HEK293 (cell line): ENCODE measurements around the gene MIA3.

ENCODE experiments used
- FEZF1 ChIP-seq: fragments of 450-650 bp; formaldehyde crosslinking; IDR thresholded peaks from 2 replicates; pipeline ENCODE4 v1.5.1; 2016; ENCODE audit warnings: missing biosample characterization, missing genetic modification characterization
- MEIS1 ChIP-seq: sonication (generic); formaldehyde crosslinking; IDR thresholded peaks from 2 replicates; pipeline ENCODE4 v1.8.1; 2022; ENCODE audit warnings: missing genetic modification reagents, mild to moderate bottlenecking, borderline replicate concordance
- MYNN ChIP-seq: fragments of 450-650 bp; formaldehyde crosslinking; IDR thresholded peaks from 2 replicates; pipeline ENCODE4 v1.5.1; 2016; ENCODE audit warnings: missing biosample characterization, missing genetic modification characterization, borderline replicate concordance
- TCF7L2 ChIP-seq: IDR thresholded peaks from 2 replicates; pipeline ENCODE4 v1.6.1; 2011; ENCODE audit warnings: low read depth, mild to moderate bottlenecking, inconsistent platforms, low read length, moderate library complexity, borderline replicate concordance
- ZNF175 ChIP-seq: fragments of 450-650 bp; formaldehyde crosslinking; IDR thresholded peaks from 2 replicates; pipeline ENCODE4 v1.5.1; 2016; ENCODE audit warnings: missing biosample characterization, missing genetic modification characterization
- ZNF239 ChIP-seq: fragments of 450-650 bp; formaldehyde crosslinking; IDR thresholded peaks from 2 replicates; pipeline ENCODE4 v1.5.1; 2016; ENCODE audit warnings: missing biosample characterization, missing genetic modification characterization
- ZNF274 ChIP-seq, 2 experiments: fragments of 200-500 bp in 1 of 2; fragments of 450-650 bp in 1 of 2; sonication (Bioruptor generic) in 1 of 2; formaldehyde crosslinking in 1 of 2; IDR thresholded peaks; 2 replicates each; pipeline versions ENCODE4 v1.5.1 to v1.6.1; 2014 to 2016; ENCODE audit warnings: borderline replicate concordance in 1 of 2, inconsistent platforms in 1 of 2, low read length in 1 of 2, missing biosample characterization in 1 of 2, missing genetic modification characterization in 1 of 2
- ZNF529 ChIP-seq: fragments of 450-650 bp; formaldehyde crosslinking; IDR thresholded peaks from 2 replicates; pipeline ENCODE4 v1.5.1; 2017; ENCODE audit warnings: missing genetic modification characterization, missing biosample characterization; ENCODE audit not compliant: insufficient replicate concordance
- ZNF610 ChIP-seq: fragments of 450-650 bp; formaldehyde crosslinking; IDR thresholded peaks from 2 replicates; pipeline ENCODE4 v1.5.1; 2016; ENCODE audit warnings: missing biosample characterization, missing genetic modification characterization, borderline replicate concordance
- ZNF776 ChIP-seq: fragments of 450-650 bp; formaldehyde crosslinking; IDR thresholded peaks from 2 replicates; pipeline ENCODE4 v1.5.0; 2017; ENCODE audit warnings: missing biosample characterization, missing genetic modification characterization, borderline replicate concordance
- TF ChIP-seq, protein P1 (sequence below): fragments of 450-650 bp; formaldehyde crosslinking; IDR thresholded peaks from 2 replicates; pipeline ENCODE4 v1.5.1; 2016; ENCODE audit warnings: missing biosample characterization, missing genetic modification characterization
- TF ChIP-seq, protein P2 (sequence below): fragments of 450-650 bp; formaldehyde crosslinking; IDR thresholded peaks from 2 replicates; pipeline ENCODE4 v1.5.1; 2016; ENCODE audit warnings: missing biosample characterization, missing genetic modification characterization
- TF ChIP-seq, protein P3 (sequence below): fragments of 450-650 bp; formaldehyde crosslinking; IDR thresholded peaks from 2 replicates; pipeline ENCODE4 v1.5.1; 2016; ENCODE audit warnings: missing biosample characterization, missing genetic modification characterization
- TF ChIP-seq, protein P4 (sequence below): fragments of 450-650 bp; formaldehyde crosslinking; IDR thresholded peaks from 2 replicates; pipeline ENCODE4 v1.5.1; 2017; ENCODE audit warnings: missing biosample characterization, missing genetic modification characterization

DNA sequence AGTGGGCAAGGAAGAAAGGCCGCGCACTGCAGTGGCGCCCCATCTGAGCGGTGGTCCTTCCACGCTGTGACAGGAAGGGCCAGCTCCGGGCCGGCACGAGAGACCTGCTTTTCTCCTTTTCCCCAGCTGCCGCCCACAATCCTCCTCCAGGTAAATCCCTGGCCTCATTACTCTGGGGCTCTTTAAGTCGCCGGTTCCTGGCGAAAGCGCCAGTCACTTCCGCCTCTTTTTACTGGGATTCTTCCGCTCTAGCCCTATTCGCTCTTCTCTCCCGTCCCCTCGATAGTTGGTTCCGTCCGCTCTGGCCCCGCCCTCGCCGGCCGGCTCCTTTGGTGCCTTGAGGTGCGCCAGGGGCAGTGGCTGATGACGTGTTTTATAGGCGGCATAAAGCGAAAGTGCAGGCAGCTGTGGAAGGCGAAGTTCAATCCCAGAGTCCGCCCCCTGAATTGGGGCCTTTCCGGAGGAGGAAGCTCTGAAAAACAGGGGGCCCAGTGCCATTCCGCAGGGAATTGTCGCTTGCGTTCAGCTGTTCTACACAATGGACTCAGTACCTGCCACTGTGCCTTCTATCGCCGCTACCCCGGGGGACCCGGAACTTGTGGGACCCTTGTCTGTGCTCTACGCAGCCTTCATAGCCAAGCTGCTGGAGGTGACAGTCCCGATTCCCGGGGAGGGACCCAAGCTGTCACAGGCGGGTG is 26.2 kb downstream of the MIA3 start:
- TF ChIP-seq MEIS1 (CRISPR knock-in tag): no peak
- no peak for TF ChIP-seq MYNN (tag by site-specific recombination)
- peak; percentile 76; the same call in 1 of the 2 replicates for TF ChIP-seq ZNF610 (tag by site-specific recombination)
- TF ChIP-seq ZNF175 (tag by site-specific recombination): no peak
- TF ChIP-seq ZNF239: no peak
- TF ChIP-seq, protein P1, sequence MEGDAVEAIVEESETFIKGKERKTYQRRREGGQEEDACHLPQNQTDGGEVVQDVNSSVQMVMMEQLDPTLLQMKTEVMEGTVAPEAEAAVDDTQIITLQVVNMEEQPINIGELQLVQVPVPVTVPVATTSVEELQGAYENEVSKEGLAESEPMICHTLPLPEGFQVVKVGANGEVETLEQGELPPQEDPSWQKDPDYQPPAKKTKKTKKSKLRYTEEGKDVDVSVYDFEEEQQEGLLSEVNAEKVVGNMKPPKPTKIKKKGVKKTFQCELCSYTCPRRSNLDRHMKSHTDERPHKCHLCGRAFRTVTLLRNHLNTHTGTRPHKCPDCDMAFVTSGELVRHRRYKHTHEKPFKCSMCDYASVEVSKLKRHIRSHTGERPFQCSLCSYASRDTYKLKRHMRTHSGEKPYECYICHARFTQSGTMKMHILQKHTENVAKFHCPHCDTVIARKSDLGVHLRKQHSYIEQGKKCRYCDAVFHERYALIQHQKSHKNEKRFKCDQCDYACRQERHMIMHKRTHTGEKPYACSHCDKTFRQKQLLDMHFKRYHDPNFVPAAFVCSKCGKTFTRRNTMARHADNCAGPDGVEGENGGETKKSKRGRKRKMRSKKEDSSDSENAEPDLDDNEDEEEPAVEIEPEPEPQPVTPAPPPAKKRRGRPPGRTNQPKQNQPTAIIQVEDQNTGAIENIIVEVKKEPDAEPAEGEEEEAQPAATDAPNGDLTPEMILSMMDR (tag by site-specific recombination): peak; percentile 35
- TF ChIP-seq, protein P2, sequence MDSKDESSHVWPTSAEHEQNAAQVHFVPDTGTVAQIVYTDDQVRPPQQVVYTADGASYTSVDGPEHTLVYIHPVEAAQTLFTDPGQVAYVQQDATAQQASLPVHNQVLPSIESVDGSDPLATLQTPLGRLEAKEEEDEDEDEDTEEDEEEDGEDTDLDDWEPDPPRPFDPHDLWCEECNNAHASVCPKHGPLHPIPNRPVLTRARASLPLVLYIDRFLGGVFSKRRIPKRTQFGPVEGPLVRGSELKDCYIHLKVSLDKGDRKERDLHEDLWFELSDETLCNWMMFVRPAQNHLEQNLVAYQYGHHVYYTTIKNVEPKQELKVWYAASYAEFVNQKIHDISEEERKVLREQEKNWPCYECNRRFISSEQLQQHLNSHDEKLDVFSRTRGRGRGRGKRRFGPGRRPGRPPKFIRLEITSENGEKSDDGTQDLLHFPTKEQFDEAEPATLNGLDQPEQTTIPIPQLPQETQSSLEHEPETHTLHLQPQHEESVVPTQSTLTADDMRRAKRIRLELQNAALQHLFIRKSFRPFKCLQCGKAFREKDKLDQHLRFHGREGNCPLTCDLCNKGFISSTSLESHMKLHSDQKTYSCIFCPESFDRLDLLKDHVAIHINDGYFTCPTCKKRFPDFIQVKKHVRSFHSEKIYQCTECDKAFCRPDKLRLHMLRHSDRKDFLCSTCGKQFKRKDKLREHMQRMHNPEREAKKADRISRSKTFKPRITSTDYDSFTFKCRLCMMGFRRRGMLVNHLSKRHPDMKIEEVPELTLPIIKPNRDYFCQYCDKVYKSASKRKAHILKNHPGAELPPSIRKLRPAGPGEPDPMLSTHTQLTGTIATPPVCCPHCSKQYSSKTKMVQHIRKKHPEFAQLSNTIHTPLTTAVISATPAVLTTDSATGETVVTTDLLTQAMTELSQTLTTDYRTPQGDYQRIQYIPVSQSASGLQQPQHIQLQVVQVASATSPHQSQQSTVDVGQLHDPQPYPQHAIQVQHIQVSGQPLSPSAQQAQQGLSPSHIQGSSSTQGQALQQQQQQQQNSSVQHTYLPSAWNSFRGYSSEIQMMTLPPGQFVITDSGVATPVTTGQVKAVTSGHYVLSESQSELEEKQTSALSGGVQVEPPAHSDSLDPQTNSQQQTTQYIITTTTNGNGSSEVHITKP (tag by site-specific recombination): peak; percentile 98
- 0 out of 2 replicates have a peak, but pooled peaks have one; percentile 23 for TF ChIP-seq FEZF1
- no peak for TF ChIP-seq ZNF529
- TF ChIP-seq ZNF776 (tag by site-specific recombination): no peak
- no peak for TF ChIP-seq ZNF274 (IDR thresholded peaks at IDR 0.05; ENCODE audit: low read length)
- no peak for TF ChIP-seq ZNF274 (tag by site-specific recombination; IDR thresholded peaks at IDR 0.05; ENCODE audit: borderline replicate concordance)
- TF ChIP-seq, protein P3, sequence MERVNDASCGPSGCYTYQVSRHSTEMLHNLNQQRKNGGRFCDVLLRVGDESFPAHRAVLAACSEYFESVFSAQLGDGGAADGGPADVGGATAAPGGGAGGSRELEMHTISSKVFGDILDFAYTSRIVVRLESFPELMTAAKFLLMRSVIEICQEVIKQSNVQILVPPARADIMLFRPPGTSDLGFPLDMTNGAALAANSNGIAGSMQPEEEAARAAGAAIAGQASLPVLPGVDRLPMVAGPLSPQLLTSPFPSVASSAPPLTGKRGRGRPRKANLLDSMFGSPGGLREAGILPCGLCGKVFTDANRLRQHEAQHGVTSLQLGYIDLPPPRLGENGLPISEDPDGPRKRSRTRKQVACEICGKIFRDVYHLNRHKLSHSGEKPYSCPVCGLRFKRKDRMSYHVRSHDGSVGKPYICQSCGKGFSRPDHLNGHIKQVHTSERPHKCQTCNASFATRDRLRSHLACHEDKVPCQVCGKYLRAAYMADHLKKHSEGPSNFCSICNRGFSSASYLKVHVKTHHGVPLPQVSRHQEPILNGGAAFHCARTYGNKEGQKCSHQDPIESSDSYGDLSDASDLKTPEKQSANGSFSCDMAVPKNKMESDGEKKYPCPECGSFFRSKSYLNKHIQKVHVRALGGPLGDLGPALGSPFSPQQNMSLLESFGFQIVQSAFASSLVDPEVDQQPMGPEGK (tag by site-specific recombination): no peak; the same call in 1 of the 2 replicates
- TF ChIP-seq, protein P4, sequence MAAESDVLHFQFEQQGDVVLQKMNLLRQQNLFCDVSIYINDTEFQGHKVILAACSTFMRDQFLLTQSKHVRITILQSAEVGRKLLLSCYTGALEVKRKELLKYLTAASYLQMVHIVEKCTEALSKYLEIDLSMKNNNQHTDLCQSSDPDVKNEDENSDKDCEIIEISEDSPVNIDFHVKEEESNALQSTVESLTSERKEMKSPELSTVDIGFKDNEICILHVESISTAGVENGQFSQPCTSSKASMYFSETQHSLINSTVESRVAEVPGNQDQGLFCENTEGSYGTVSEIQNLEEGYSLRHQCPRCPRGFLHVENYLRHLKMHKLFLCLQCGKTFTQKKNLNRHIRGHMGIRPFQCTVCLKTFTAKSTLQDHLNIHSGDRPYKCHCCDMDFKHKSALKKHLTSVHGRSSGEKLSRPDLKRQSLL (tag by site-specific recombination): peak; percentile 87
- peak; percentile 97 for TF ChIP-seq TCF7L2
